SU-DHL-6 (cell line): ENCODE data around the gene PDE4D.

ENCODE experiments used
- CTCF ChIP-seq: fragments of 200-600 bp; sonication (generic); IDR thresholded peaks from one replicate; pipeline ENCODE4 v1.5.1; 2017; ENCODE audit warnings: antibody characterized with exemption, mild to moderate bottlenecking, low read length, moderate library complexity; ENCODE audit not compliant: insufficient read depth, poor library complexity, severe bottlenecking
- EZH2phosphoT487 ChIP-seq: fragments of 200-600 bp; sonication (generic), shearing (Covaris generic); conservative IDR thresholded peaks from 2 replicates; pipeline ENCODE4 v1.6.1; 2018; ENCODE audit warnings: mild to moderate bottlenecking, antibody characterized with exemption, low read length, moderate library complexity, mixed read lengths

- TF ChIP-seq CTCF (no peak), EZH2phosphoT487 (no peak)
Measured at GRCh38 chr5:59274106-59274636, 619.4 kb downstream of the PDE4D start.
